ENCODE measurements around the gene PELI1. TPM values are rescaled to one million over a fixed set of nuclear protein-coding genes. Genes with fewer than 3 reads are reported as not detected.
A peak's percentile ranks its signal among the peaks of the same experiment; 100 is the strongest.

The PELI1 gene
- total RNA-seq, 1 experiment from 2014 or later = 26.2 TPM

DNA sequence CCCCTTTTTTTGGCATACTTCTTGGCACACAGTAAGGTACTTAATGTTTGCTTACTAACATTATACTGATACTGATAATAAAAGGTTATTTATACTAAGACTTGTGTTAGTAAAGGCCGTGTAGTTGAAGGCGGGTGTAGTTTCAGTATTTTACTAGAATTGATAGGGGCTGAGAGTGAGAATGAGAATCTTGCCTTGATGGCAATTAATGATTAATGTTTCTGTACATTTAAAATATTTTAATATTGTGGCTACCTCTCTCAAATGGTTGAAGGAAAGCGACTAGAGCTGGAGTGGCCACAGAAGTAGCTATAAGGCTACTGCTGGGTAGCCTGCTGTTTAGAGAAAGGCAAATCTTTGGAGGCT is 29.3 kb downstream of the PELI1 start:
- DNase-seq = no peak
- CTCF ChIA-PET = interaction anchor here (3.0 kb wide), 1 partner anchor 9 kb away, joined by 9 read pairs; no protein-coding TSS in a partner anchor
- H3K27ac Mint-ChIP-seq (ENCODE audit: unreplicated experiment) = peak overlapping the region; percentile 93

DNA sequence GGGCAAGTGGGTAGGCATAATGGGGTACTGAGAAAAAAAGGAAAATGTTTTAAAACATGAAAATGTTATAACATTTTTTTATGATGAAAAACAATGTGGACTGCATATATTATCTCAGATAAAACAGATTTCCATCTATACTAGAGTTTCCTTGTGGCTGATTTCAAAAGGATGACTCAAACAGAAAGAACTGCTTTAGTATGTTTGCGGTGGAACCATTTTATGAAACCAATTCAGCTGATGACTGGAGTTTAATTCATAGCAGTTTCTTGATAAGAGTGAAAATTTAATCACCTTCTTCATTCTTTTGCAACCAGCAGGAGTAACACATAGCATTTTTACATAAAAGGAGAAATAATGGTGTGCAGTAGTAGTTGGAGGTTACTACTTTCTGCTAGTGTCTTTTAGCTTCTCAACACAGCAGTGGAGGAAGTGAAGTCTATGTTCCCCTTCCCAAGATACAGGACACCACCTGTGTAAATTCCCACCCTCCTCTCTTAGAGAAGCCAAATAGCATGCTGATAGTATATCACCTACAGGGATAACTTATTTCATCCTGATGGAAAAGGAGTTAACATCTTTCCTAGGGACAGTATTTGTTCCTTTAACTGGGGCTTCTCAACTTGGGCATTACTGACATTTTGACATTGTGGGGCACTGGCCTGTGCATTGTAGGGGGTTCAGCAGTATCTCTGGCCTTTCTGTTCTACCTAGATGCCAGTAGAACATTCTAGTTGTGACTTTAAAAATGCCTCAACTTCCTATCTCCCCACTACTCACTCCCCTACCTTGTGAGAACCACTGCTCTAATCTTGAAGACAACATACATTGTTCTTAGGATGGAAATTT is 29.9 kb downstream of the PELI1 start:
- H3K4me1 Mint-ChIP-seq (ENCODE audit: low read depth, unreplicated experiment) = peaks cover 55% of the 10 kb centered on the region
- peak overlapping the region; percentile 93 for H3K27ac Mint-ChIP-seq (ENCODE audit: unreplicated experiment)
- TSS peak; percentile 23 for BruUV-seq (replicated peaks)
- H3K36me3 Mint-ChIP-seq (ENCODE audit: insufficient read depth, unreplicated experiment) = peaks cover 19% of the 10 kb centered on the region
- intact Hi-C loops (cut with micrococcal nuclease; ENCODE audit: unreplicated experiment) = no loop called here
- DNase-seq = no peak
- H3K9me3 Mint-ChIP-seq (ENCODE audit: low read depth, unreplicated experiment) = no peaks in the 10 kb centered on the region
- peak overlapping the region; percentile 39 for H3K4me3 Mint-ChIP-seq (ENCODE audit: low read depth, unreplicated experiment)
- no peaks in the 10 kb centered on the region for H3K27me3 Mint-ChIP-seq (ENCODE audit: unreplicated experiment)
- TF ChIP-seq, protein P1, sequence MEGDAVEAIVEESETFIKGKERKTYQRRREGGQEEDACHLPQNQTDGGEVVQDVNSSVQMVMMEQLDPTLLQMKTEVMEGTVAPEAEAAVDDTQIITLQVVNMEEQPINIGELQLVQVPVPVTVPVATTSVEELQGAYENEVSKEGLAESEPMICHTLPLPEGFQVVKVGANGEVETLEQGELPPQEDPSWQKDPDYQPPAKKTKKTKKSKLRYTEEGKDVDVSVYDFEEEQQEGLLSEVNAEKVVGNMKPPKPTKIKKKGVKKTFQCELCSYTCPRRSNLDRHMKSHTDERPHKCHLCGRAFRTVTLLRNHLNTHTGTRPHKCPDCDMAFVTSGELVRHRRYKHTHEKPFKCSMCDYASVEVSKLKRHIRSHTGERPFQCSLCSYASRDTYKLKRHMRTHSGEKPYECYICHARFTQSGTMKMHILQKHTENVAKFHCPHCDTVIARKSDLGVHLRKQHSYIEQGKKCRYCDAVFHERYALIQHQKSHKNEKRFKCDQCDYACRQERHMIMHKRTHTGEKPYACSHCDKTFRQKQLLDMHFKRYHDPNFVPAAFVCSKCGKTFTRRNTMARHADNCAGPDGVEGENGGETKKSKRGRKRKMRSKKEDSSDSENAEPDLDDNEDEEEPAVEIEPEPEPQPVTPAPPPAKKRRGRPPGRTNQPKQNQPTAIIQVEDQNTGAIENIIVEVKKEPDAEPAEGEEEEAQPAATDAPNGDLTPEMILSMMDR (IDR thresholded peaks at IDR 0.05; ENCODE audit: unreplicated experiment) = no peak
- CTCF ChIA-PET = interaction anchor here (0.6 to 3.0 kb wide), 3 partner anchors 8 to 15 kb away, joined by 4 to 9 read pairs (median 5); no protein-coding TSS in a partner anchor

More for the DNA sequence above, 29.3 kb downstream of the PELI1 start:
- H3K4me3 Mint-ChIP-seq (ENCODE audit: low read depth, unreplicated experiment) = peak overlapping the region; percentile 39
- BruUV-seq (replicated peaks) = no TSS peak
- no peaks in the 10 kb centered on the region for H3K9me3 Mint-ChIP-seq (ENCODE audit: low read depth, unreplicated experiment)
- peaks cover 19% of the 10 kb centered on the region for H3K36me3 Mint-ChIP-seq (ENCODE audit: insufficient read depth, unreplicated experiment)
- no peaks in the 10 kb centered on the region for H3K27me3 Mint-ChIP-seq (ENCODE audit: unreplicated experiment)
- TF ChIP-seq, protein P1 (IDR thresholded peaks at IDR 0.05; ENCODE audit: unreplicated experiment) = no peak
- H3K4me1 Mint-ChIP-seq (ENCODE audit: low read depth, unreplicated experiment) = peaks cover 49% of the 10 kb centered on the region
- intact Hi-C loops (cut with micrococcal nuclease; ENCODE audit: unreplicated experiment) = no loop called here

GRCh38 chr2:64112016-64112415 is 32.2 kb downstream of the PELI1 start:
- Mint-ChIP-seq H3K9me3 (ENCODE audit: low read depth, unreplicated experiment) (no peaks in the 10 kb centered on the region), H3K4me3 (ENCODE audit: low read depth, unreplicated experiment) (no peak overlapping the region), H3K27ac (ENCODE audit: unreplicated experiment) (no peak overlapping the region), H3K36me3 (ENCODE audit: insufficient read depth, unreplicated experiment) (peaks cover 34% of the 10 kb centered on the region), H3K4me1 (ENCODE audit: low read depth, unreplicated experiment) (peaks cover 64% of the 10 kb centered on the region), H3K27me3 (ENCODE audit: unreplicated experiment) (no peaks in the 10 kb centered on the region)
- BruUV-seq (replicated peaks) = no TSS peak
- TF ChIP-seq, protein P1 (IDR thresholded peaks at IDR 0.05; ENCODE audit: unreplicated experiment) = no peak
- intact Hi-C loops (cut with micrococcal nuclease; ENCODE audit: unreplicated experiment) = no loop called here
- CTCF ChIA-PET = interaction anchor here (0.6 kb wide), 1 partner anchor 442 kb away, joined by 3 read pairs; no protein-coding TSS in a partner anchor
- DNase-seq = no peak

GRCh38 chr2:64111426-64111825 is 32.8 kb downstream of the PELI1 start:
- Mint-ChIP-seq H3K36me3 (ENCODE audit: insufficient read depth, unreplicated experiment) (peaks cover 40% of the 10 kb centered on the region), H3K27me3 (ENCODE audit: unreplicated experiment) (no peaks in the 10 kb centered on the region), H3K4me3 (ENCODE audit: low read depth, unreplicated experiment) (no peak overlapping the region), H3K9me3 (ENCODE audit: low read depth, unreplicated experiment) (no peaks in the 10 kb centered on the region), H3K27ac (ENCODE audit: unreplicated experiment) (peak overlapping the region; percentile 25), H3K4me1 (ENCODE audit: low read depth, unreplicated experiment) (peaks cover 66% of the 10 kb centered on the region)
- intact Hi-C loops (cut with micrococcal nuclease; ENCODE audit: unreplicated experiment) = no loop called here
- CTCF ChIA-PET = interaction anchor here (0.6 kb wide), 1 partner anchor 443 kb away, joined by 3 read pairs; no protein-coding TSS in a partner anchor
- TF ChIP-seq, protein P1 (IDR thresholded peaks at IDR 0.05; ENCODE audit: unreplicated experiment) = no peak
- no TSS peak for BruUV-seq (replicated peaks)
- no peak for DNase-seq
